ENCODE data around the gene ARHGAP42.

ARHGAP42 gene

DNA sequence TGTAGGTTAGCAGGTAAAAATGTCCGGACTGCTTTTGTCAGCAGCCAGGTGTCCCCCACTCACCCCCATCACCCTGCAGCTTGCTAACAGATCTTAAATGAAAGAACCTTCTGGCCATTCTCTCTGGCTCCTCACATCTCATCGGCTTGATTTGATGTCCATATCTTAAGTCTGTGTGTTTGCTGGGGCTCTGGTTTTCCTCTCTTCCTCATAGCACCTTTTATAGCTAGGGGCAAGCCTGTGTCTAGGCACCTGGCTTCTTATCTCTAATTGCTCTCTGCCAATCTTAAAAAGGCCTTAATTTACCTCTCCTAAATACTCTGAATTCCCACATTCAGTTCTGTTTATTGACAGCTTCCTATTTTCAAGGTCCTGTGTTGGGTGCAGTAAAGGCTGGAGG lies 72.0 kb downstream of the ARHGAP42 start:
- DNase-seq (ENCODE audit: low read depth in 2 of 2), result no peak

DNA sequence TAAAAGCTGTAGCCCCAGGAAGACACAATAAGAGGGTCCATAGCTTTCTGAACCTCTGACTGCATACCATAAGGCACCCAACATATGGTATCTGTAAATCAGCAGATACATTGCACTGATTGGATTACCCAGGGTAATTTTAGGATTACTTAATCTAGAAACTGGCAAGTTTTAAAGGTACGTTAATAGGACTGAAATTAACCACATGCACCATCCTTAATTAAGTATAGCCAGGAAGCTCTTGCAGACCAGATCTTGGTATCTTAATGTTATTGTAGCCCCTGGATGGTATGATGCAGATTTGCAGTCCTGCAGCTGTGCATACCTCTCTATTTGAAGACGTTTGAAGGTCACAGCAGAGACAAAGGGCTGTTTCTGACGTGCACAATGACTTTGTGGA lies 72.8 kb downstream of the ARHGAP42 start:
- DNase-seq (ENCODE audit: low read depth in 2 of 2), result no peak

DNA sequence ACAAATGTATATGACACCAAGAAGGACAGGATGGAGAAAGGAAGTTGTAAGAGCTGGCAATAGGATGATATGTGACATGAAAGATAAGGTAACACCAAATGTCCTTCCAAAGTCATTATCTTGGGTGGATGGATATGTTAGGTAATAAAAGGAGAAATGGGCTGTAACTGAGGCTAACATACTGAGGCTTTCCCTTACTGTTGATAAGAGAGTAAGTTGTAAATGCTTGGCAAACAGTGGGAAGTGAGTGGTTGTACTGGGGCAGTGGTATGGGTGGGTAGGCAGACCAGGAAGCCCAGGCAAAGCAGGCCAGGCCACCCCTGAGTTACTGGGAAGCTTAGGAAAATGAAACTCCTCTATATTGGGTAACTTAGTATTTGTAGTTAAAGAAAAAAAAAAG lies 73.7 kb downstream of the ARHGAP42 start:
- DNase-seq (ENCODE audit: low read depth in 2 of 2), result no peak

DNA sequence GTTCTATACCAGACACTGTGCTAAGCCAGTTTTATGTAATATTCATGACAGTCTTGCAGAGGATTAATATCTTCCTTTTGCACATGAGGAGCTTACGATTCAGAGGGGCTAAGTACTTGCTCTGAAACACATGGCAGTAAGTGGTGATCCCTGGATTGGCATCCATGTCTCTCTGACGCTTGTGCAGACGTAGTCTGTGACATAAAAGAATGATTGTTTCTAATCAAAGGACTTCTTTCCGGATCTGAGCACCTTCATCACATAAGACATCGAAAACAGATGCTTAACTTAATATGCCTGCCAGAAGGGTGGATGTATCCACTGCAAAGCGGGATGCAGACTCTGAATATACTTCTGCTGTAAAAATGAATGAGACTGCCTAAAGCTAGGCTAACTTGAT lies 74.8 kb downstream of the ARHGAP42 start:
- no peak for DNase-seq (ENCODE audit: low read depth in 2 of 2)

DNA sequence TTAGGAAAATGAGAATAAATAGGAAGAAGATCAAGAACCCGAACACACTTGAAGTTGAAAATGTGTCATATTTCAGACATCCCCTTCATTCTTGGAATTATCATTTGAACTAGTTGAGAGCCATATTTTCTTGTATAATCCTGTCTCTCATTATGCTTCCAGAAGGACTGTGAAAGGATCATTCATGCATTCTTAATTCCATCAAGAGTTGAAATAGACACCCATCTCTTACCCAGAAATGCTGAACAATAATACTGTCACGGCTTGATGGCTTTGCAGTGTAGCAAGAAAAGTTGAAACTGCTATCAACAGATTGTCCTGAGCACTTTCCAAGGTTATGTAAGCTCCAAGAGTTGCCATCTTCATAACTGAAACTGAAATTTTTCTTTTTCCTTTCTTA lies 79.7 kb downstream of the ARHGAP42 start:
- DNase-seq (ENCODE audit: low read depth in 2 of 2), result no peak

DNA sequence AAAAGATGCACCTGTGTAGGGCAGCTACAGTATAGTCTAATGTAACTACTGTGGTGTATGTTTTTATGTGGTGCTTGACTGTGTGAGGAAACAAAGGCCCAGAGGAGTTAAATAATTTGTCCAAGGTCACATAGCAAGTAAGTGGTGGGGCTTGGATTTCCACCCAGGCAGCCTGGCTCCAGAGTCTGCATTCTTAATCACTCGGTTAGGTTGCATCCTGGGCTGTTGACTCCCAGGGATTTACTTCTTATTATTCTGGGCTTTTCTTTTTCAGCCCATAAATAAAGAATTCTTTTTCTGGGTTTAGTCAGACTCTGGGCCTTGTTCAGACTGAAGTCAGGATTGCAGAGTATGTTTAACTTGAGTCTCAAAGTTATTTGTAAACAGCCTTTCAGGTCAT lies 82.1 kb downstream of the ARHGAP42 start:
- DNase-seq (ENCODE audit: low read depth in 2 of 2), result no peak

DNA sequence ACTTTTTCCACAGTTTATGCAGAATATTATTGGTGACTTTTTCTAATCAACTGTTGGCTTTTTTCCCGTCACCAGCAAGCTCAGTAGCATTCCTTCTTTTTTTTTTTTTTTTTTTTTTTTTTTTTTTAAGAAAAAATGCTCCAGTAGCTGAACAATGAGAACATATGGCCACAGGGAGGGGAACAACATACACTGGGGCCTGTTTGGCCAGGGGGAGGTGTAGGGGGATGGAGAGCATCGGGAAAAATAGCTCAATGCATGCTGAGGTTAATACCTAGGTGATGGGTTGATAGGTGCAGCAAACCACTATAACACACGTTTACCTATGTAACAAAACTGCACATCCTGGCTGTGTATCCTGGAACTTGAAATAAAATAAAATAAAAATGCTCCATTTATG lies 82.5 kb downstream of the ARHGAP42 start:
- DNase-seq (ENCODE audit: low read depth in 2 of 2), result no peak

DNA sequence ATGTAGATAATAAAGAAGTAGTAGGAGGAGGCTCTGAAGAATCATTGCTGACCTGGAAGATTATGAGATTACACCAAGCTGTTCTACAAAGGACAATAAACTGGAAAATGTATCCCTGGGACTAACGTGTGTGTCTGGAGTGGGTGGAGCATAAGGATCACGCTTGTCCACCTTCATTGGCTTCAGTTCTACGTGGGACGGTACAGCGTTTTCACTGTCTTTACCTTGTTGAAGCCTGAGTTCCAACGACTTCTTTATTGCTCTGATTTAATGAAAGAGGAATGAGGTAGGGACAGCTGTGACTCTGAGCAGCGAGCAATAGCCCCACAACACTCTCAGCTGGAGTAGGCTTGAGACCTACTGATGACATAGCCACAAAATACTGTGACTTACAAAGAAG lies 87.0 kb downstream of the ARHGAP42 start:
- DNase-seq (ENCODE audit: low read depth in 2 of 2), result no peak

DNA sequence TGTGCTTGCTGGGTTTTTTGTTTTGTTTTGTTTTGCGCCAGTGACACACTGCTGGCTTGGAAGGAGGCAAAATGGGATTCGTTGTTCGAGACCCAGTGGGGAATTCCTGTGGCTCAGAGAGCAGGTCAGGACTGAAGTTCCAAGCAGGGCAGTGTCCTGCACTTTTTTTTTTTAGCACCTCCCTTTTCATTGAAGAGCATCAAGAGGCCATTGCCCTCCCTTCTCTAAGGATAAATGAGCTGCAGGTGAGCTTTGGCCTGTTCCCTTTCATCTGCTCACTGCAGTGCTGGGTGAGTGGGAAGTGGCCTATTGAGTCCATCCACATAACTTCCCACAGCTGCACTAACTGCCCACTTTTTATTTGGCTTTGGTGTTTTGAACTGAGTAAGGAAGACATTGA lies 87.8 kb downstream of the ARHGAP42 start:
- DNase-seq (ENCODE audit: low read depth in 2 of 2), result no peak

DNA sequence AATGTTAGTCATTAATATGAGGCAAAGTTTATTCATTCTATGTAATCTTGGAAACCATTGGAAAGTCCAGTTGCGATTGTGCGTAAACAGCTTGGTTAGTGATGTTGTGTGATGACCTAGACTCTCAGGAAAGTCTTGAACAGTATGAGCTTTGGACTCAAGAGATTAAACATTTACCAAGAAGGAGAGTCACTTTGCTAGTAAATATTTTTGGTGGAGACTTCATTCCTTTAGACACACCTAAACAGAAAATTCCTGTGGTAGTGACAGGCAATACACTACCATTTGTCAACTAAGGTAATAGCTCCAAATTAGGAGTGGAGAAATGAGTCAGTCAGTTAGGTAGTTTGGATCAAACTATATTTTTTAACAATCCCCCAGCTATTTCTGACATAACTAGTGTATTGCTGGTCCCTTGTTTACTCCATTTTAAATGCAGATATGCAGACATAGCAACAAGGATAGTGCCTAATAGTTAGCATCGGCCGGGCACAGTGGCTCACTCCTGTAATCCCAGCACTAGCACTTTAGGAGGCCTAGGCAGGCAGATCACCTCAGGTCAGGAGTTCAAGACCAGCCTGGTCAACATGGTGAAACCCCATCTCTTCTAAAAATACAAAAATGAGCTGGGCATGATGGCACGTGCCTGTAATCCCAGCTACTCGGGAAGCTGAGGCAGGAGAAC lies 89.3 kb downstream of the ARHGAP42 start:
- no peak for DNase-seq (ENCODE audit: low read depth in 2 of 2)

DNA sequence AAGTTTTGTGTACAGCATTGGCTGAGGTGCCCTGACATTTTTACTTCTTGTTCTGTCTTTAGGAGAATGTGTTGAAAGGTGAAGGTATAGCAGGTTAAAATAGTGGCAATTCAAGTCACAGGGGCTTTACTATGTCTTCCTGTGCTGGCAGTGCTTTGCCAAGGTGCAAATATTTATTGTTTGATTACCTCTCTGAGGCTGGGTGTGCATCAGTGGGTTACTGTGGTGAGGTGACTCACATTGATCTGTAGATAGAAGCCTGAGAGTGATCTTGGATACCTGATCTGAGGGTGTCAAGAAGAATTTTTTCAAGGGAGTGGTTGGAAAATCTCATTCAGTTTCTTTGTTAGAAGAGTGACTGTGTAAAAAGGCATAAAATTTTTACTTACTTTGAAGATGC lies 90.0 kb downstream of the ARHGAP42 start:
- no peak for DNase-seq (ENCODE audit: low read depth in 2 of 2)

DNA sequence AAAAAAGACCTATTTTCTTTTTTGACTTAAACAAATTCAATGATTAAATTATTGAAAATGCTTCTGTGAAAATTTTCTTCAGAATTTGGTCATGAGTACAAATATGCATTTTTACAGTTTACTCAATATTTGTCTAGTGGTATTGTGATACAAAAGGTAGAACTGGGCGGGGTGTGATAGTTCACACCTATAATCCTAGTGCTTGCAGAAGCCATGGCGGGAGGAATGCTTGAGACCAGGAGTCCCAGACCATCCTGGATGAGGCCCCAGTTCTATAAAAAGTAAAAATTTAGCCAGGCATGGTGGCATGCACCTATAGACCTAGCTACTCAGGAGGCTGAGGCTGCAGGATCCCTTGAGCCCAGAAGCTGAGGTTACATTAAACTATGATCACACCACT lies 90.6 kb downstream of the ARHGAP42 start:
- no peak for DNase-seq (ENCODE audit: low read depth in 2 of 2)

DNA sequence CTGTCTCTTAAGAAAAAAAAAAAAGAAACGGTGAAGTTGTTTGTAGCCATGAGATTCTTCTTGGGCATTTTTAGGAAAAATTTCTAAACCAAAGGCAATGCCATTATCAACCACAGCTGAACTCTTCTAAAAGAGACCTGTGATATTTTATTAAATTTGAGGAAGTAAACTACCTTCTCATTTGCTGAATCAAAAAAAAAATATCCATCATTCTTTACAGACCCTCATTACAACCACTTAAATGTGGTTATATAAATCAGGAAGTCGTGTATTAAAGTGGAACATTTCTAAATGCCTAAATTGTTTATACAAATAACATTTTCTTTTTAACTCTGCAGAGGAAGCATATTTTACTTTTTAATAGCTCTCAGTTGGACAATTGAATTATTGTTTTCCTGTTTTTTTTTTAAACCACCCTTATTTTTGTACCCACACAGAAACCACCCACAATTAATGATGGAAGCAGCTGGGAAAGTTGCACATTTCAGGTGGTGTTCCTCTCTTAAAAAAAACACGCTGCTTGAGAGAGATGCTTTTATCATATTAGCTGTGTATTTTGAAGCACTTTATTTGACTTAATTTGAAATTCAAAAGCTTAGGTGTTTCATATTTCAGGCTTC lies 91.2 kb downstream of the ARHGAP42 start:
- no peak for DNase-seq (ENCODE audit: low read depth in 2 of 2)

DNA sequence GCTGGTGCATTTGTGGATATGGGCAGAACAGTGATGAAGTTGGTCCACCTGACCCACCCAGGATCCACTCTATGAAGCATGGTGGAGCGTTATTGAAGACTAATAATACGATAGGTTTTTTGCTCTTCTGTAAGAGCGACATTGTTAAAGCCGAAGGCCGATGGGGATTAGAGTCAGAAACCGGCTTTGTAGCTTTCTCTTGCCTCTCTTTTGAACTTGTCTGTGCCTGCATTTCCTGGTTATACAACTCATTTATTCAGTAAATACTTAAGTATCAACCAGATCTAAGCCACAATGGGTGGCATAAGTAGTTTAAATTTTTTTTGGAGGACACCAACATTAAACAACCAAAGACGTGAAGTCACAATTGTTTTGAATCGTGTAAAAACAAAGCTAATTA lies 93.4 kb downstream of the ARHGAP42 start:
- DNase-seq (ENCODE audit: low read depth in 2 of 2), result no peak

DNA sequence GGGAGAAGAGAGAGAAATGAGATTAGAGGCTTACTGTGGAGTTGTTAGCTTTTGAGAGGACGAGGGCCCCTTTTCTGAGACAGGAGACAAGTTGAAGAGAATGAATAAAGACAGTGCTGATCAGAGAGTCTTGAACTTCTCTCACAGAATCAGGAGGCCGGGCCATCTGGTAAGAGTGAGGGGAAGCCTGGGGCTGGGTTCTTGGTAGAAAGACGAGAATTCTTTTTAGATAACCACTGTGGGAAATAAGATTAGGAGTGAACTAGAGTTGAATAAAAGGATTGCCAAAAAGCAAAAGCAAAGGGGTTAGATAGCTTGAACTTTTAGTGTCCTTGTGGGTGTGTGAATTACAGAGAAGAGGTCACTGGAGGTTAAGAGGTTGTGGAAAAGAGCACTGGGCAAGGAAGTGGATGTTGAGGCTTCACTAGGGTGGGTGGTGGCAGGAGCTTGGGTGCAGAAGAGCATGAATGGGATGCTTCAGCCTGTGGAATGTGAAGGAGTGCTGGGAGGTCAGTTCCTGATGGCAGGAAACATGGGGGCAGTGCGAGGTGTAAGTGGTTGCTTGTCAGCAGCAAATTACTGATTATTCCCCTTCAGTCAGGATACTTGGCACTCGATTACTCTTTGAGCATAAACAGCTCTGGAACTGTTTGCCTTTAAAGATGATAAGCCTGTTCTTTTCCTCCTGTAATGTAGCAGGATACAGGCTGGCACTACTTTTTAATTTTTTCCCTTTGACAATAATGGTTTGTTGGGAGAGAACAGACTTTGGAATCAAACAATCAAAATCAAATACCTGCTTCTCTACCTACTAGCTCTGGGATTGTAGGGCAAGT lies 98.3 kb downstream of the ARHGAP42 start:
- DNase-seq (ENCODE audit: low read depth in 2 of 2), result no peak

DNA sequence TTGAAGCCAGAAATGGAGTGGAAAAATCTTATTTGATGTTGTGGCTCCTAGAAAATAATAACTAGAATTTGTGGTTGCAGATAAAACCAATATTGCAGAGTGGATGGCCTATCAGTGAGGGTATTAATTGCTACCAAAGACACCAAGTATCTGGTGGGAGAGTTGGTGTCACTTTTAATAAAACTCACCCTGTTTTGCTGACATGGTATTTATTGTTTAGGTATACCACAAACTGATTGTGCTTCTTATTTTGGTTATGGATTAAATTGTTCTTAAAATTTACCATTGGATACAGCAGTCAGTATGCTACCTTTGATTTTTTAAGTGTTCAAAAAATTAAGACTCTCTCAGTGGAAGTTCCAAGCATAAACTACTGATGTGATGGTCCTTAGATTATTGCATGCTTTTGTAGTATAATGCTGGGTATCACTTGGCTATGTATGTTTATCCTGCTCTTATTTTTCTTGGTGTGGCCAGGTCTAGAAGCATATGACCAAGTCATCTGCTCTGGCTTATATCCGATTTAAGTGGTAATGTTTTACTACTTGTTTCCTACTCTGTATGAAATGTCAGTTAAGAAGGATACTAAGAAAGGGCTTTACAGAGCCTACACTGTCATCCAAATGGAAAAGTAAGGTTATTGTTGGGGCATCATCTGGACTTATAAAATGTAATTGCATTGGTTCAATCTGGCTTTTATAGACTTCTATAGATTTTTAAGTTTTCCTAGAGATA lies 101.6 kb downstream of the ARHGAP42 start:
- no peak for DNase-seq (ENCODE audit: low read depth in 2 of 2)

DNA sequence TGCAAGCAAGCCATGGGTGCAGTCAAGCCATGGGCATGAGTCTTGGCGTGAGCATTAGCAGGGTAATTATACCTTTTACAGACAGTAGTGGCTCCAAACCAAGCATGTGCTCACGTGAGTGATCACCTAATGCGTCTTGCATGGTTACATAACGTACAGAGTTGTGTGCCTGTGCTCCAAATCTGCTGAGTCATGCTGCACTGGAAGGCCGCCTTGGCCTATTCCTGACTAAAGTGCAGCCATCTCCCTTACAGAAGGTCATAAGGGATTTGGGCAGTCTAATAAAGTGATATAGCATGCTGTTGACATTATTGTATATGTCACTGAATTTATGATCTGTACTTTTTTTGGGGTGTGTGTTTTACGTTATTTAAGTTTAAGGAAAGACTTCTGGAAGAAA lies 102.4 kb downstream of the ARHGAP42 start:
- DNase-seq (ENCODE audit: low read depth in 2 of 2), result no peak

DNA sequence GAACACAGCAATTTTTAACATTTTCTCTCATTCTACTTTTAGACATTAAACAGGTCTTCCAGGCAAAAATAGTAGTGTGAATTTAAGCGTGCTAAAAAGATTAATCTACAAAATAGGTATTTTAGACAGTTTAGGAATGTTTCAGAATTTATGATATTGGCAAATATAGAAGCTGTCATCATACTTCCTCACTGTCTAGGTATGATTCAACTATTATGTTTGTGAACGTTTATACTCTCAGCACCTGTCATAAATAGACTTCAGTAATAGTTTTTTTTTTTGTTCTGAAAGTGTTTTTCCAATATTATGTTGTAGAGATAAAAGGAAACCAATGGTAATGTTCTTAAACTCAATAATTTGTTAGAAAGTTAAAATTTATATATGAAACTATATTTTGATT lies 103.0 kb downstream of the ARHGAP42 start:
- no peak for DNase-seq (ENCODE audit: low read depth in 2 of 2)

DNA sequence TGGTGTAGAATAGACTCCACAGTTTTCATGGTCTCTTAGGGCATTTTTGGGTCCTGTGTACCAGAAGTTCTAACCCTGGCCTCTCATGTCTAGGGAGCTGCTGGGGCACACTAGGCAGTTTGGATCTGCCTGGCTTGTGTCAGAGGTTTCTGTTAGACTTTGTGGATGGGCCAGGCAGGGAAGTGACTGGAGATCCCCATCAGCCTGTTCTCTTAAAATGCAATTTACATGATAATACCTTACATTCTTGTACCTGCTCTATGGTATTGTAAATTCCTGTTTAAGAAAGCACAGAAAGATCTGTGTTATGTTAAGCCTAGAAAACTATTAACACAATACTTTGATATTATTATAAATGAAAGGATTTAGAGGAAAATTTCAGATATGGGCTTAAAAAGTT lies 104.0 kb downstream of the ARHGAP42 start:
- DNase-seq (ENCODE audit: low read depth in 2 of 2), result no peak

DNA sequence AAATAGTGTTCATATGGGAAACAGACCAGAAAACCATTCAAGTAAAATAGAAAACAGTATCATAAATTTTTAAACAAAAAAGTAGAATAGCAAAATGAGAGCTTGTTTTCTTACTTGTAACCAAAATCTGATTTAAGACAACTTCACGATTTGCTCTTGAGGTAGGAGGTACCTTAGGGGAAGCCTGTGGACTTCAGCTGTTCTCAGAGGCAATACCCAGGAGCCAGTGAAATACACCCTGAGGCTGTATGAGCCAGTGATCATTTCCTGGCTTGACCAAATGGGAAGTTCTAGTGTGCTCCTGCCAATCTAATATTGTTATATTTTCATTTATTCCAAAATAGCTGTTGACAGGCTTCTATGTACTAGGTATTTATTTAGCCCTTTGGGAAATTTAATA lies 104.8 kb downstream of the ARHGAP42 start:
- no peak for DNase-seq (ENCODE audit: low read depth in 2 of 2)

DNA sequence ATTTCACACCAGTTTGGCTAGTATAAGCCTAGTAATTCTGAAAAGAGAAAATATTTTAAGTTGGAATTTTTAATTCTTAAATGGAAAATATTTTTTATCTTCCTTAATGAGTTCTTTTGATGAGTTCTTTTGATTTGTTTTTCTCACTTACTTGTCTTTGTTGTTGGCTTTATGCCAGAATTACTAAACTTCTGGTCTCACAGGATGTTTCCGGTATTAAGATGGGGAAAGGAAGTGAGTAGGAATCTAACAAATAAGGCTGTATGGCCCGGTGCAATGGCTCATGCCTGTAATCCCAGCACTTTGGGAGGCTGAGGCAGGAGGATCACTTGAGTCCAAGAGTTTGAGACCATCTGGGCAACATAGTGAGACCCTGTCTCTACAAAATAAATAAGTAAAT lies 106.4 kb downstream of the ARHGAP42 start:
- DNase-seq (ENCODE audit: low read depth in 2 of 2), result no peak

DNA sequence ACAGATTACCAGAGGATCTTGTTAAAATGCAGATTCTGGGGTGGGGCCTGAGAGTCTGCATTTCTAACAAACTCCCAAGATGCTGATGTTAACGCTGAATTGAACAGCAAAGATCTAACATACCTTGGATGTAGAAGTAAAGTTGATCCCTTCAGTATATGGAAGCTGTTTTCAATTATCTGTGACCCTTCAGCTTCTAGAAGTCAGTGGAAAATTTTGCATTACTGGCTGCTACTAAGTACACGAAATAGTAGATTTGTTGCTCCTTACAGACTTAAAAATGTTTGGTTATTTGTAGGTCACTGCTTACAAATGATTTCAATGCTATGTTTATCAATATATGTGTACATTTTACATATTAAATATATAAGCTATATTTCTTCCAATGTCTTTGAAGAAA lies 107.4 kb downstream of the ARHGAP42 start:
- DNase-seq (ENCODE audit: low read depth in 2 of 2), result no peak

All from stimulated activated CD4-positive, alpha-beta T cell treated with anti-CD3 and anti-CD28 coated beads, Interleukin-12 subunit alpha, Interleukin-12 subunit beta, amount 100 ng/mL, for 24 hours (primary cell).